NCI-H510A treated with DMSO at 0.1 percent for 48 hours (cell line): ENCODE data around the gene HK3.

Experiments
- DNase-seq: peaks from one replicate; lab custom pipeline; 2025; lab: John Stamatoyannopoulos, UW

The HK3 gene

DNA sequence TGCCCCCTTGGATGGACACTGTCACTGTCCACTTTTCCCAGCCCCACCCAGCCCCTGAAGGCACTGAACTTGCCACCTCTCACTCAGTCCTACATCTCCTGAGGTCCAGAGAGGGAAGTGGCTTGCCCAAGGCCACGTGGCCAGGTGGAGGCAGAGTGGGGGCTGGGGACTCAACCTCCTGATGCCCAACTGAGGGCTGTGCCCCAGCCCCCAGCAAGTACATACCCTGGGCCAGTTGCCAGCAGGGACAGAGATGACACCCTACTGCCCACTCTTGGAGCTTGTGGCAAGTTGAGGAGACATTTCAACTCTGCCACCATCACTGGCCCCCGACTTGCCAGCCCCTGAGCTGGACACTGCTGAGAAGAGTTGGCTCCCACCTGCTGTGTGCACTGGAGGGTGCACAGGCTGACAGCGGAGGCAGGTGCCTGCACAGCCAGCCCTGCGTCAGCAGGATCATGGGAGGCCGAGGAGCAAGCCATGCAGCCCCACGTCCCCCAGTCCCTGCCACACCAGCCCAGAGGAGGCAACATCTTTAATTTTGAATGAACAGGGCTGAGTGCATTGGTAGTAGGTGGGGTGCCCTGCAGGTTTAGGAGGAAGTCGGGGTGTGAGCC lies 49.4 kb downstream of the HK3 start:
- DNase-seq, result no peak

- no peak for DNase-seq
These were observed 50.5 kb downstream of the HK3 start for GRCh38 chr5:176848651-176849050.

DNA sequence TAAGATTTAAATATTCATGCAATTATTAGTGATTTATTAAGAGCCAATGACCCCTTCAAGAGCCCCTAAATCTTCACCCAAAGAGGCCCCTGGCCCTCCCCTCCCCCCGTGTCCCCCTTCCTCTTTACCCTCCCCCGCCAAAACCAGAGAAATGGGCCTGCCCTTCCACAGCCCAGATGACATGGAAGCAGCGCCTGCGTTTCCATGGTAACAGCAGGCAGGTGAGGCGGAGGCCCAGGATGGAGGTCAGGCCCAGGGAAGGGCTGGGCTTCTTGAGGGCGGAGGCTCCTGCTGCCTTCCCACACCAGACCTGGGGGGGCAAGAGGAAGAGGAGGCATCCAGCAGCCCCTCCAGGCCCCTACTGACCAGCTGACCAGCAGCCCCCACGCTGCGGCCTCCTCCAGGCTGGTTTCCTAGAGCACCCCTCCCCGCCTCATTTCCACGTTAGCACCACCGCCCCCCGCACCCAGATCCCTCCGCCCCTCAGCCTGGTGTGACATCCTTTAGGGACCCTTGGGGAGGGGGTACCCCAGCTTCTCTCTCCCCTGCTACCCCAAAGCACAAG lies 51.3 kb downstream of the HK3 start:
- DNase-seq, result no peak

- DNase-seq, result no peak
These were observed 52.0 kb downstream of the HK3 start for GRCh38 chr5:176847148-176847547.

DNA sequence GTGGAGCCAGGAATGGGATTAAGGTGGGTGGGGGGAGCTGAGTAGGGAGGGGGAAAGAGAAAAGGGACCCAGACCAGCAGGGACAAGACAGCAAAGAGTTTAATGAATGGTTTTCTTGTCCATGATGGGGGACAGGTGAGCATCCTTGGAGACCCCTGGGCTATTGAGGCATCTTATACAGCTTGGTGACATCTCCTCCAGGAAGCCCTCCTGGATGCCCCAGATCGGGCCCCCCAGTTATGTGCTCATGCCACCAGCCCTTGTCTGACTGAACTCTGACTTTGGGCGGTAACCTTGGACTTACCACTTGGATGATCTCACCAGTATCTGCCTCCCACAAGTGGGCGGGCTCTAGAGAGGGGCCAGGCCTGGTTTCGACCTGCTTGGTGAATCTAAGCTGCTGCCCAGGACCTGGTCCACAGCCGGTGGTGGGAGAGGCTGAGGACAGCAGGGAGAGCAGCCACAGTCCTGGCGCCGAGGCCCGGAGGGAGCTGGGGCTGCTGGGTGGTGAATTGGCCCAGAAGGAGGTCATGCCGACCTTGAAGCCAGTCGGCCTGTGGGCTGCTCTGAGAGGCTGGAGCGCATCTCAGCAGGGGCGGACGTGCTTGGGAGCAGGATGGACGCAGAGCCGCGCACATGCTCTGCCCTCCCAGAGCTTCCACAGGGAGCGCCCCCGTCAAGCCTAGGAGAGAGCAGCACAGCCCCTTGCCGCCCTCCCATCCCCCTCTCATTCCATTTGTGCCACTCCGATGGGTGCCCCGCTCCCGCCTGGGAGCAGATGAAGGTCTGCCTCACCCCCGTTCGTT lies 52.6 kb downstream of the HK3 start:
- DNase-seq, result peak; percentile 12

DNA sequence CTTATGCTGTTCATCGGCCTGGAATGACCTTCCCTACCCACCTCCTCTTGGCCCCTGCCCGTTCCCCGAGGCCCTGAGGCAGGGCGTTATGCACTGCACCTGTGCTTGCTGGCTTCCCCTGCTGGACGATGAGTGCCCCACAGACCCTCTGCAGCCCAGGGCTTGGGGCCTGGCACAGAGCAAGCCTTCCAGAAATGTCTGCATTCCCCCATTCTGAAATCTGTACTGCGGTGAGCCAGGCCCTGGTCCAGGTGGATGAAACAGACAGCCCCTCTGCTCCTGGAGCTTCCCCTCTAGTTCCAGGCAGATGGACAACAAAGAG lies 53.8 kb downstream of the HK3 start:
- DNase-seq, result no peak

- DNase-seq, result peak; percentile 44
These were observed 54.3 kb downstream of the HK3 start for GRCh38 chr5:176844706-176845391.

DNA sequence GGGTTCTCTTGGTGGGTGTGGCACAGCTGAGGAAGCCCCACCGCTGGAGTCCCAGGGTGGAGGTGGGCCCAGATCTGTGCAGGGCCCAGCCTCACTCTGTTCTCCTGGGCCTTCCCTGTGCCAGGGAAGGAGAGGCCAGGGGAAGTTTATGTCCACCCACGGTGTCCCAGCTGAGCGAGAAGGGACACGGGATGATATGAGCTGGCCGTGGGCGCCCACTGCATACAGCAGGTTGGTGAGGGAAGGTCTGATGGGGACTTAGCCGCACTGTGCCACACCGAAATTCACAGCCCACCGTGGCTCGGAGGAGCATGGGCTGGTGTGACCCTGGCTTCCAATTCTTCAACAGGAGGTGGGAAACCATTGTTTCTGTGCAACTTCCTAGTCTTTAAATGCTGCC lies 54.9 kb downstream of the HK3 start:
- no peak for DNase-seq

DNA sequence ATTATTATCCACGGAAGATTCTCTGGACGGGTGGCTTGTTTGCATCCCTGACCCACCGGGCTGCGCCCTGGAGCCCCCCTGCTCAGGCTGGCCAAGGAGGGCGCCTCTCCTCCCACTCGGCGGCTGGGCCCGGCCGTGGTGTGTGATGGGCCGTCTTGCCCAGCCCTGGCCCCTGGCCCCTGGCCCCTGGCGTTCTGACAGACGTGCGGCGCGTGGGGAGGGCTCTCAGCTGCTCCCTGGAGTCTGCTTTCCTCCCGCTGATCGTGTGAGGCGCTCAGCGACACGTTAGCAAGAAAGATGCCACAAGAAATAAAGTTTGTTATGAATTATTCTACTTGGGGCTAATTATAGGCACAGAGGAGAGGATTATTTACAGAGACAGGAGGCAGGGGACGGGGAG lies 55.5 kb downstream of the HK3 start:
- DNase-seq, result no peak

DNA sequence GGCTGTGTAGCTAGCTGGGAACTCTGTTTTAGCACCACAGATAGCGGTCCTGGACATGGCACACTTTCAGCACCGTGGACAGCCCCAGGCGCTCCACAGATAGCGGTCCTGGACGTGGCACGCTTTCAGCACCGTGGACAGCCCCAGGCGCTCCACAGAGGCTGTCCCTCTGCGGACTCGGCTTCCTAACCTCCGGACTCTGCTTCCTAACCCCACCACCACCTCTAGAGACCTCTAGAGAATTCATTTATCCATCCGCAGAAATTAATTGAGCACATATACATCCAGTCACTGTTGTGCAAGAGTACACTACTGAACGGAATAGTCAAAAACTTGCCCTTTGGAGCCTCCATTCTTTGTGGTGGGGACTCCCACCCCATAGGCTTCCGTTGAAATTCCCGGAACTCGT lies 61.4 kb downstream of the HK3 start:
- DNase-seq, result no peak

DNA sequence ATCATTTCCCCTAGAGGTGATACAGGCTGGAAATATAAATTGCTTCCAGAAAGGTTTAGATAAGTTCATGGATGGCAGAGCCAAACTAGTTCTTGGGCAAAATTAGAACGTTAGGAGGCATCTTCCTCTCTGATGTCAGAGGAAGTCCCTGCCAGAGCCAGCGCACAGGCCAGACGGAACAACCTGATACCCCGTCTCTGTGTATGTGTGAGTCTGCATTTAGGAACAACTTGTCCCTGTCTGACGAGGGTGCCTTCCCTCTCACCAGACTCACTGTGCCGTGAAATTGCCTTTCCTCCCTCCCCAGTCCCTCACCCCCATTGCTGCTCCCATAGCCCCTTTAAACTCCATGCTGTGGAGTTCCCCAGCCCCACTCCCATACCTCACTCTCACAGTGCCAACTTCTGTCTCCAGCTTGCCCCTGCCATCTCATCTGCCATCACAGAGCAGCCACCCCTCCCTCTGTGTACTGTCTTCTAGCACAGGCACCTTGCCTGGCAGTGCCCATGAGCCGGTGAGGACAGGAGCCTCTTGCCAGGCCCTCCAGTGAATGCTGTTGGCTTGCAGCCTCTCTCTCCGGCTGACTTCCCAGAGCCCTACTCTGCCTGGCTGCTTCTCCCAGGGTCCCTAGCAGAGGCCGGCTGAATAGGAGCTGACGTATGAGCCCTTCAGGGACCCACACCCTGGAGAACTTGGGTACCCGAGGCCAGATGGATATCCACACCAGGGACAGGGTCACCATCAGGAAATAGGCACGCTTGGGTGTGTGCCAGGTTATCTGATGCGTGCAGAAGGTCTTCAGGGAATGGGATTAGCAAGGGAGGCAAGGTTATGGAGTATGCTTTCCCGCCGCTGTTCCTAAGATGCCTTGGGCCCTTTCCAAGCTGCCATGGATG lies 62.1 kb downstream of the HK3 start:
- DNase-seq, result no peak

- DNase-seq, result no peak
These were observed 63.2 kb downstream of the HK3 start for GRCh38 chr5:176835918-176836317.

GRCh38 chr5:176833286-176833685 lies 65.9 kb downstream of the HK3 start:
- no peak for DNase-seq

- no peak for DNase-seq
These were observed 67.0 kb downstream of the HK3 start for GRCh38 chr5:176832162-176832561.

GRCh38 chr5:176831425-176831824 lies 67.7 kb downstream of the HK3 start:
- no peak for DNase-seq

GRCh38 chr5:176830995-176831423 lies 68.1 kb downstream of the HK3 start:
- no peak for DNase-seq
